Daoy (cell line): Measurements from ENCODE around the gene WDR36. TPM values are rescaled to one million over a fixed set of nuclear protein-coding genes. Genes with fewer than 3 reads are reported as not detected.

Experiments
- total RNA-seq: library from RNA; depleted of rRNA; stranded (reverse); fragments of >200 nt; shearing (Covaris generic); gene quantifications from 2 replicates; pipeline ENCODE4 v1.2.3, GENCODE V29; 2014; rRNA removed

WDR36 gene
- total RNA-seq, 1 experiment from 2014 or later, result 52.8 TPM

Other genes starting within 250 kb of the WDR36 start
- gene TSLP, start 20.6 kb upstream of the WDR36 start, total RNA-seq, result 0.03 TPM in 1 of 2 replicates, not detected in the other
- 20.1 and 28.1 TPM in 2 replicates for gene CAMK4, start 132.0 kb downstream of the WDR36 start, total RNA-seq